DND-41 (cell line): ENCODE results near the gene METTL26.

ENCODE experiments used
- EZH2 ChIP-seq: IDR thresholded peaks from 3 replicates; pipeline ENCODE4 v1.6.1; 2012; ENCODE audit warnings: borderline replicate concordance, low read depth, mild to moderate bottlenecking, moderate library complexity, low read length, inconsistent platforms; ENCODE audit not compliant: severe bottlenecking
- TF ChIP-seq, protein P1 (sequence below): IDR thresholded peaks from 2 replicates; pipeline ENCODE4 v1.5.1; 2012; ENCODE audit warnings: borderline replicate concordance, low read length, moderate library complexity, mild to moderate bottlenecking; ENCODE audit not compliant: poor library complexity, severe bottlenecking; ENCODE audit errors: extremely low read depth

DNA sequence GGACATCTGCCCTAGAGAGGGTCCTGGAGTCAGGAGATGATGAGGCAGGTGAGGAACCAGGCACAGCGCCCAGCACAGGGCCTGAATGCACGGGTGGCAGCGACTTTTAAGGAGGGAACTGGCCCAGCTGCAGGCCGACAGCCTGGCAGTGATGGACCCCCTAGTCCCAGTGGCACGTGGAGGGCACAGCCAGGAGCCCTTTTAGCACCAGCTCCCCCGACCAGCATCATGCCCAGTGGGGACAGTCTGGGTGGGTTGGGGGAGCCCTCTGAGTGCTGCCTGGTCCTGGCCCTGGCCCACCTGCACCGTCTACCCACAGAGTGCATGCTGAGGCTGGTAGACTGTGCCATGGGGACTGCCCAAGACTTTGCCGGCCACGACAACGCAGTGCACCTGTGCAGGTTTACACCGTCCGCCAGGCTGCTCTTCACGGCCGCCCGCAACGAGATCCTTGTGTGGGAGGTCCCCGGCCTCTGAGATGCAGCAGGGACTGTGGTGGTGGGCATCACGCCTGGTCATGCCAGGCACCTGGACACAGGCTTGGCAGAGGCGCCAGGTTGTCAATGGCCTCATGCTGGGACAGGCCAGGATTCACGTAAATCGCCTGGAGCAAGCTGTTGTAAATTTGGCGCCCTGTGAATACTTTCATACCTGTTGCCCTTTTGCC is 31.1 kb upstream of the METTL26 start:
- TF ChIP-seq EZH2, result no peak
- TF ChIP-seq, protein P1, sequence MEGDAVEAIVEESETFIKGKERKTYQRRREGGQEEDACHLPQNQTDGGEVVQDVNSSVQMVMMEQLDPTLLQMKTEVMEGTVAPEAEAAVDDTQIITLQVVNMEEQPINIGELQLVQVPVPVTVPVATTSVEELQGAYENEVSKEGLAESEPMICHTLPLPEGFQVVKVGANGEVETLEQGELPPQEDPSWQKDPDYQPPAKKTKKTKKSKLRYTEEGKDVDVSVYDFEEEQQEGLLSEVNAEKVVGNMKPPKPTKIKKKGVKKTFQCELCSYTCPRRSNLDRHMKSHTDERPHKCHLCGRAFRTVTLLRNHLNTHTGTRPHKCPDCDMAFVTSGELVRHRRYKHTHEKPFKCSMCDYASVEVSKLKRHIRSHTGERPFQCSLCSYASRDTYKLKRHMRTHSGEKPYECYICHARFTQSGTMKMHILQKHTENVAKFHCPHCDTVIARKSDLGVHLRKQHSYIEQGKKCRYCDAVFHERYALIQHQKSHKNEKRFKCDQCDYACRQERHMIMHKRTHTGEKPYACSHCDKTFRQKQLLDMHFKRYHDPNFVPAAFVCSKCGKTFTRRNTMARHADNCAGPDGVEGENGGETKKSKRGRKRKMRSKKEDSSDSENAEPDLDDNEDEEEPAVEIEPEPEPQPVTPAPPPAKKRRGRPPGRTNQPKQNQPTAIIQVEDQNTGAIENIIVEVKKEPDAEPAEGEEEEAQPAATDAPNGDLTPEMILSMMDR, result no peak
